GM21447 (cell line): ENCODE data around the gene USP31.

Experiments
- ATAC-seq: cut with Tn5 transposase; IDR thresholded peaks from one replicate; pipeline ENCODE4 v1.9.1; 2021; ENCODE audit not compliant: unreplicated experiment

The USP31 gene, protein sequence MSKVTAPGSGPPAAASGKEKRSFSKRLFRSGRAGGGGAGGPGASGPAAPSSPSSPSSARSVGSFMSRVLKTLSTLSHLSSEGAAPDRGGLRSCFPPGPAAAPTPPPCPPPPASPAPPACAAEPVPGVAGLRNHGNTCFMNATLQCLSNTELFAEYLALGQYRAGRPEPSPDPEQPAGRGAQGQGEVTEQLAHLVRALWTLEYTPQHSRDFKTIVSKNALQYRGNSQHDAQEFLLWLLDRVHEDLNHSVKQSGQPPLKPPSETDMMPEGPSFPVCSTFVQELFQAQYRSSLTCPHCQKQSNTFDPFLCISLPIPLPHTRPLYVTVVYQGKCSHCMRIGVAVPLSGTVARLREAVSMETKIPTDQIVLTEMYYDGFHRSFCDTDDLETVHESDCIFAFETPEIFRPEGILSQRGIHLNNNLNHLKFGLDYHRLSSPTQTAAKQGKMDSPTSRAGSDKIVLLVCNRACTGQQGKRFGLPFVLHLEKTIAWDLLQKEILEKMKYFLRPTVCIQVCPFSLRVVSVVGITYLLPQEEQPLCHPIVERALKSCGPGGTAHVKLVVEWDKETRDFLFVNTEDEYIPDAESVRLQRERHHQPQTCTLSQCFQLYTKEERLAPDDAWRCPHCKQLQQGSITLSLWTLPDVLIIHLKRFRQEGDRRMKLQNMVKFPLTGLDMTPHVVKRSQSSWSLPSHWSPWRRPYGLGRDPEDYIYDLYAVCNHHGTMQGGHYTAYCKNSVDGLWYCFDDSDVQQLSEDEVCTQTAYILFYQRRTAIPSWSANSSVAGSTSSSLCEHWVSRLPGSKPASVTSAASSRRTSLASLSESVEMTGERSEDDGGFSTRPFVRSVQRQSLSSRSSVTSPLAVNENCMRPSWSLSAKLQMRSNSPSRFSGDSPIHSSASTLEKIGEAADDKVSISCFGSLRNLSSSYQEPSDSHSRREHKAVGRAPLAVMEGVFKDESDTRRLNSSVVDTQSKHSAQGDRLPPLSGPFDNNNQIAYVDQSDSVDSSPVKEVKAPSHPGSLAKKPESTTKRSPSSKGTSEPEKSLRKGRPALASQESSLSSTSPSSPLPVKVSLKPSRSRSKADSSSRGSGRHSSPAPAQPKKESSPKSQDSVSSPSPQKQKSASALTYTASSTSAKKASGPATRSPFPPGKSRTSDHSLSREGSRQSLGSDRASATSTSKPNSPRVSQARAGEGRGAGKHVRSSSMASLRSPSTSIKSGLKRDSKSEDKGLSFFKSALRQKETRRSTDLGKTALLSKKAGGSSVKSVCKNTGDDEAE (N-terminal part only)

GRCh38 chr16:23149267-23149992, at the start of gene USP31:
Gene USP31, minus strand, starts transcription at chr16:23149452. Its CDS starts 182 bp downstream, at chr16:23149270.
- peak; percentile 97 for ATAC-seq

- ATAC-seq = no peak
These were observed 47.3 kb upstream of the USP31 start for GRCh38 chr16:23196539-23196938.

- no peak for ATAC-seq
These were observed 46.2 kb upstream of the USP31 start for GRCh38 chr16:23195366-23195978.

GRCh38 chr16:23194497-23195221, 45.4 kb upstream of the USP31 start:
- no peak for ATAC-seq

- ATAC-seq = no peak
These were observed 39.7 kb upstream of the USP31 start for GRCh38 chr16:23188911-23189310.

DNA sequence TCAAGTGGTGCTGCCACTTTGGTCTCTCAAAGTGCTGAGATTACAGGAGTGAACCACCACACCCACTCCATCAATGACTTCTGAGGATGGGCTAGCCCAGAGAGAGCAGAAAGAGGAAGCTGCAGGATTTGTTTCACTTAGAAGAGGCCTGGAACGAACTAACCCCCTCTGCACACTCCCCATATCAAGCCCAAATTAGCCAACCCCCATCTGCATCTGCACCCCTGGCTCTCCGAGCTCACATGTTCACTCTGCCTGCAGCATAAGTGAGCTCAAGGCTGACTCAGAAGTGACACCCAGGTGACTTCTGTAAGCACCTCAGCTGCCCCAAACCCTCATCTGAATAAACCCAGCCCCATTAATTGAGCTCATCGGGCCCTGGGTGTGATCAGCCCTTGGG, 38.1 kb upstream of the USP31 start:
- no peak for ATAC-seq

DNA sequence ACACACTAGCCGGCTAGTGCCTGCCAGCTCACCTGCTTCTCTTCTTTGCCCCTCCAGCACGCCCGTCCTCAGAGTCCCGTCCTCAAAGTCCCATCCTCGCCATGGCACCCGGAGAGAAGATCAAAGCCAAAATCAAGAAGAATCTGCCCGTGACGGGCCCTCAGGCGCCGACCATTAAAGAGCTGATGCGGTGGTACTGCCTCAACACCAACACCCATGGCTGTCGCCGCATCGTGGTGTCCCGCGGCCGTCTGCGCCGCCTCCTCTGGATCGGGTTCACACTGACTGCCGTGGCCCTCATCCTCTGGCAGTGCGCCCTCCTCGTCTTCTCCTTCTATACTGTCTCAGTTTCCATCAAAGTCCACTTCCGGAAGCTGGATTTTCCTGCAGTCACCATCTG, 36.9 kb upstream of the USP31 start:
- no peak for ATAC-seq

- ATAC-seq = no peak
These were observed 36.4 kb upstream of the USP31 start for GRCh38 chr16:23185656-23186055.

DNA sequence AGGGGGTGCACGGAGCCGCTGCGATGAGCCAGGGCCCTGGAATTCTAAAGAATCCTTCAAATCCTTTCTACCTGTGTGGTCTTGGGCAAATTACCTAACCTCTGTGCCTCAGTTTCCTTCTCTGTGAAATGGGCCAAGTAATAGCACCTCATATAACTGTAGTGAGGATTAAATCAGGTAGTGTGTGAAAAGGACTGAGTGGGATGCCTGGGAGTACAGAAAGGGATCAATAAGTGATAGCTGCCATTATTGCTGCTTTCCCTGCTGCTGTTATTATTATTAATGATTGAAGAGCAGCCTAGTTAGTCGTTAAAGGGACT, 34.3 kb upstream of the USP31 start:
- no peak for ATAC-seq

- peak; percentile 11 for ATAC-seq
These were observed 33.7 kb upstream of the USP31 start, which contains the start of gene SCNN1G for GRCh38 chr16:23182679-23183542. Gene SCNN1G, plus strand, starts transcription at chr16:23182745. Its CDS starts 3,527 bp downstream, at chr16:23186272.

DNA sequence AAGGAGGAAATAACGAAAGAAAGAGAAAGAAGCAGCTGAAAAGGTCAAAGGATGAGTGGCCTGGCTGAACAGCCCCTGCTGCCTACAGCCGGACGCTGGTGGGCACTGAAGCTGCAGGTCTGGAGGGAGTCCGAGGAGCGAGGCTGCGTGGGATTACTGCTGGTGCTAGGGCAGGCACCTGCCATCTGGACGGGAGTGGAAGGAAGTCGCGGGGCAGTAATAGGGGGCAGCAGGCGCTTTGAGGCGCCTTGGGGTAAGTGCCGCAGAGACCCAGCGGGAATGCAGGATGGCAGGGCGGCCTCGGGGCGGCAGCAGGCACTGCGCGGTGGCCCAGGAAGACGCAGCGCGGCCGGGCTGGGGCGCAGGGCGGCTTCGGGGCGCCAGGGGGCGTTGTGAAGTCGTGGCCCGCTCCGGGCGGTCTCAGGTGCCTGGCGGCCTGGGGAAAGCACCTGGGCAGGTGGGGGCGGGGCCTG, 33.0 kb upstream of the USP31 start:
- ATAC-seq = peak; percentile 86

- ATAC-seq = no peak
These were observed 32.3 kb upstream of the USP31 start for GRCh38 chr16:23181506-23181905.

- no peak for ATAC-seq
These were observed 26.4 kb upstream of the USP31 start for GRCh38 chr16:23175651-23176050.

DNA sequence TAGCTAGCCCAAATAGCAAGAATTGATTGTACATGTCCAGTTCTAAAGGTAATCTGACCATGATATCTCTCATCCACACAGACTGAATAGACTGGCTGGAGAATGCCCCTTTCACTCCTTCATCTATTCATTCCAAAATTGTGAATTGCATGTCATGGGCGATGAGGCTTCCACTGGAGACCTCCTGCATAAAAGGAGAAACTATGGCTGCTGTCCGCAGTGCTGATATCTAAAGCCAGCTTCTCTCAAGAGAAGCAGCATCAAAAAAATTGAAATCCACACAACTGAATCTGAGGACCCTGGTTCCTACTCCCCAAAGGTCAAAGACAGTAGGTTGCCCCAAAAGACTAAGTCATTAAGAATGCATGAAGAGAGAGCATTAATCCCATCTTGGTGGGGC, 25.4 kb upstream of the USP31 start:
- ATAC-seq = no peak

DNA sequence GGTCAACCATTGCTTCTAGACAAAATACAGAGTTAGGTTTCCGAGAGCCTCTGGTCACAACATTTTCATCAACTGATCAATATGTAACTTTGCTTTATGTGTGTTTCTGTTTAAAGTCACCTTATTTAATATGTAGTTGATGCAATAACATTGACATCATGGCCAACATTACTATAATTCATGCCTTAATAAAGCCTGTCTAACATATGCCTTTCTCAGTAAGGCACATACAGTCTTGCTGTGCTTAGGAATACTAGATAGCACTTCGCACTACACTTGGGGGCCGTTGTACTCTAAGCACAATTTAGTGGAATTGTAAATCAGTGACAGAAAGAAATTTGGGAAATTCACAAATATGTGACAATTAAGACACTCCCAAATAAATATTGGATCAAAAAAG, 23.7 kb upstream of the USP31 start:
- ATAC-seq = no peak

GRCh38 chr16:23172583-23172982, 23.3 kb upstream of the USP31 start:
- no peak for ATAC-seq

DNA sequence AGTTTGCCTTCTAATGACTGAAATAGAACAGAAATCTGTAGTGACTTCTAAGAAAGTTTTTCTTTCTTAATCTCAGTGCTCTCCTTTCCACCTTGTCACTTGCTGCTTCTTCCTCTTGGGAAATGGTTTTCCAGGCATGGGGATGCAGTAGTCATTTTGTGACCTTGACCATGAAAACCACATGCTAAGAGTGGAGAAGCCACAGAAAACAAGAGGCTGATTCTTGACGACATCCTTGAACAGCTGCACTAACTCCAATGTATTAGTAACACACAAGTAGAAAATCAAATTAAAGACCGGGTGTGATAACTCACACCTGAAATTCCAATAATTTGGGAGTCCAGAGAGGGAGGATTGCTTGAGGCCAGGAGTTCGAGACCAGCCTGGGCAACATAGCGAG, 15.5 kb upstream of the USP31 start:
- no peak for ATAC-seq

DNA sequence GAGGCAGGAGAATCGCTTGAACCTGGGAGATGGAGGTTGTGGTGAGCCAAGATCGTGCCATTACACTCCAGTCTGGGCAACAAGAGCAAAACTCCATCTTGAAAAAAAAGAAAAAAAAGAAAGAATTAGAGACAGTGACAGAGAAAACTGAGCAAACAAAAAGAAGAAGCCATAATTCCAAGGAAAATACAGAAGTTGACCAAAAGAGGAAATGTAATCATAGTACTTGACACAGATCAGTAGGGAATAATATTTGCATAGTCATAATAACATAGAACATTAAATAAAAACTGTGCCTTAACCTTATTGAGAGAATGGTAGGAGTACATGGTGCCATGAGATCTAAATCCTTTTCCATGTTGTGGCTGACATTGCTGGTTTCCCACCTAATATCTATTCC, 14.7 kb upstream of the USP31 start:
- no peak for ATAC-seq
